Activated B cell treated with CpG ODN at 0.5 μM for 24 hours (primary cell): ENCODE data around the gene PPFIBP1. TPM values are rescaled to one million over a fixed set of nuclear protein-coding genes. Genes with fewer than 3 reads are reported as not detected.

Experiments used
- ATAC-seq: fragments of 200-7000 bp; cut with Tn5 transposase; one replicate; pipeline ENCODE4 v1.10.0; 2021; ENCODE audit warnings: low read depth, mild to moderate bottlenecking, moderate library complexity
- CTCF ChIA-PET: fragments of 350-600 bp; sonication (Branson Sonifier 250); formaldehyde crosslinking; loops from one replicate; lab custom pipeline; 2021; ENCODE audit warnings: antibody characterized with exemption; lab: Charles Lee
- POLR2A ChIA-PET: fragments of 350-600 bp; sonication (Branson Sonifier 250); formaldehyde crosslinking; loops from one replicate; lab custom pipeline; 2021; ENCODE audit warnings: antibody characterized with exemption; lab: Charles Lee
- DNase-seq: peaks from one replicate; pipeline ENCODE4 v3.0.0; 2022
- H3K27ac Mint-ChIP-seq: one replicate; pipeline ENCODE4 v1.8.0; 2020; ENCODE audit warnings: mixed read lengths
- H3K27me3 Mint-ChIP-seq: one replicate; pipeline ENCODE4 v1.8.0; 2021; ENCODE audit warnings: mixed read lengths
- H3K36me3 Mint-ChIP-seq: one replicate; pipeline ENCODE4 v1.8.0; 2021; ENCODE audit warnings: low read depth, mixed read lengths
- H3K4me1 Mint-ChIP-seq: one replicate; pipeline ENCODE4 v1.8.0; 2021; ENCODE audit warnings: mixed read lengths
- H3K4me3 Mint-ChIP-seq: one replicate; pipeline ENCODE4 v1.8.0; 2020; ENCODE audit warnings: mild to moderate bottlenecking, mixed read lengths
- H3K9me3 Mint-ChIP-seq: one replicate; pipeline ENCODE4 v1.8.0; 2020; ENCODE audit warnings: mixed read lengths
- CTCF ChIP-seq: fragments of 200-600 bp; IDR thresholded peaks from one replicate; pipeline ENCODE4 v1.8.0; 2022; ENCODE audit warnings: antibody characterized with exemption, mild to moderate bottlenecking
- intact Hi-C: fragments of 100-400 bp; cut with micrococcal nuclease; formaldehyde crosslinking; loops from one replicate; pipeline ENCODE4 v1.15.1; 2024
- total RNA-seq: library from RNA; stranded (reverse); gene quantifications from 2 replicates; pipeline ENCODE4 v1.2.3, GENCODE V29; 2022

The PPFIBP1 gene
- total RNA-seq, 1 donor from 2014 or later: 8.1 TPM

- H3K4me3 Mint-ChIP-seq: no peak overlapping the region
- peaks cover 4% of the 10 kb centered on the region for H3K27me3 Mint-ChIP-seq
- peaks cover 22% of the 10 kb centered on the region for H3K4me1 Mint-ChIP-seq
- ChIA-PET CTCF (no interaction called here), POLR2A (no interaction called here)
- no peaks in the 10 kb centered on the region for H3K9me3 Mint-ChIP-seq
- intact Hi-C loops: no loop called here
- no peaks in the 10 kb centered on the region for H3K36me3 Mint-ChIP-seq
- no peak for TF ChIP-seq CTCF
- ATAC-seq (no peak), DNase-seq (no peak)
- H3K27ac Mint-ChIP-seq: no peak overlapping the region
Measured at GRCh38 chr12:27572486-27573255, 48.7 kb downstream of the PPFIBP1 start.

DNA sequence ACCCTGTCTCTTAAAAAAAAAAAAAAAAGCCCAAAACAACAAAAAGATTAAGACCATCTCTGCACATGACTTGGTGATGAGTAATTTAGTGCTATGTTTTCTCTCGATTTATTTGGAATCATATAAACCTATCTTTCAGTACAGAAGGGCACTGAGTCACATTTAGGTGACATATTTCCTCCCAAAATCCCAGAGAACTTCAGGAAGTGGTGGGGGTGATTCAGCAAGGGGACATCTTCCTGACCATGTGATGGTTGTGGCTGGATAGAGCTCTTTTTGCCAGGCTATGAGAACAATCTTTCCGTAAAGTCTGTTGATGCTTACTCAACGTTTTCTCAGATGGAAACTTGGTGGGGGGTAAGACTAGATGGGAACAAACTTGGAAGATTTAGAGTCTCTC, 50.0 kb downstream of the PPFIBP1 start:
- Mint-ChIP-seq H3K4me1 (peaks cover 31% of the 10 kb centered on the region), H3K27ac (no peak overlapping the region), H3K9me3 (no peaks in the 10 kb centered on the region), H3K36me3 (no peaks in the 10 kb centered on the region), H3K4me3 (no peak overlapping the region), H3K27me3 (peaks cover 1% of the 10 kb centered on the region)
- ATAC-seq: no peak
- DNase-seq: no peak
- ChIA-PET POLR2A (interaction anchor here (0.7 kb wide), 1 partner anchor 742 kb away, joined by 5 read pairs; no protein-coding TSS in a partner anchor), CTCF (no interaction called here)
- intact Hi-C loops: no loop called here
- no peak for TF ChIP-seq CTCF

GRCh38 chr12:27575090-27575761, 51.2 kb downstream of the PPFIBP1 start:
- DNase-seq (no peak), ATAC-seq (no peak)
- TF ChIP-seq CTCF: no peak
- Mint-ChIP-seq H3K27ac (no peak overlapping the region), H3K36me3 (no peaks in the 10 kb centered on the region), H3K4me3 (no peak overlapping the region), H3K4me1 (peaks cover 35% of the 10 kb centered on the region), H3K27me3 (peaks cover 1% of the 10 kb centered on the region), H3K9me3 (no peaks in the 10 kb centered on the region)
- intact Hi-C loops: no loop called here
- ChIA-PET POLR2A (no interaction called here), CTCF (no interaction called here)

DNA sequence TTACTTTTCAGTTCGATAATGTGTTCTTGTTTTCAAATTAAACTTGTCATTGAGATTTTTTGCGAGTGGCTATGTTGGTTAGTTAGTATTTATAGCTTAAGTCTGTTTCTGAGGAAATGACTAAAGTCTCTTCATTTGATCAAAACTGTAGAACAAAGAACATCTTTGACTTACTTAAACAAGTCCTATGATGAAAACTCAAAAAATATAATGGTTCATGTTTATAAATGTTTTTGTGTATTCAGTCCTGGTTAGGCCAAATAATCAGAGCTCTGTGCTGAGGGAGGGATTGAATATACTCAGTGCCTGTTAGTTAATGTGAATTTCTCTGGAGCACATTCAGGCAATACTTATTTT, 51.7 kb downstream of the PPFIBP1 start:
- intact Hi-C loops: no loop called here
- Mint-ChIP-seq H3K9me3 (no peaks in the 10 kb centered on the region), H3K27me3 (peaks cover 1% of the 10 kb centered on the region), H3K27ac (no peak overlapping the region), H3K4me1 (peaks cover 35% of the 10 kb centered on the region), H3K36me3 (no peaks in the 10 kb centered on the region), H3K4me3 (no peak overlapping the region)
- CTCF ChIA-PET: no interaction called here
- POLR2A ChIA-PET: no interaction called here
- no peak for TF ChIP-seq CTCF
- DNase-seq: no peak
- no peak for ATAC-seq

DNA sequence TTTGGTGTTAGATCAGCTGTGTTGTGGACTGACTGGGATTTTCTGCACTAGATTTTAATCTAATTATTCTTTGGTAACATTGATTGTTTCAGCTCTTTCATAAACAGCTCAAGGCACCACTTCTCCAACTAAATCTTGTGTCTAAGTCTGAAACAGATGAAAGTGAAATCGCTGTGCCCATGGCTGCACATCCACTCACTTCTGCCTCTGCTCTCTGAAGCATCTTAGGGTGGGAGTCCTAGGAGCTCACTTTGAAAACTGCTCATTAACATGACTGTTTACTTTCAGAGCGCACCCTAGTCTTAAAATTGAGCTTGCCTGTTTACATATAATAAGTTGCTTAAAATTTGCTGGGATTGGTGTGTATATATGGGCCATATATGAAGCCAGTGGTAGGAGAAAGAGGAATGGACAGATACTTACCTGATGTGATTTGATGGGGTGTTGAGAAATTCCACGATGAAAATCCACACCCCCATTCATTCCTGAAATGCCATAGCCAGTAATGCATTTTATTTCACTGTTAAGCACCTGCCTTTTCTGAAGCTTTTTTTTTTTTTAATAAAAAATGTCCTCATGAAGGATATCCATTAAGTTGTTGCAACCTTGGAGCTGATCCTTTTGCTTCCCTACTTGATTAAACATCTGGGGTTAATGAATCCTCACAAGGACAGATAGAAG, 52.8 kb downstream of the PPFIBP1 start:
- H3K36me3 Mint-ChIP-seq: no peaks in the 10 kb centered on the region
- intact Hi-C loops: no loop called here
- H3K4me3 Mint-ChIP-seq: no peak overlapping the region
- H3K27ac Mint-ChIP-seq: no peak overlapping the region
- no peaks in the 10 kb centered on the region for H3K27me3 Mint-ChIP-seq
- CTCF ChIA-PET: no interaction called here
- POLR2A ChIA-PET: no interaction called here
- ATAC-seq (peak; percentile 52), DNase-seq (no peak)
- H3K9me3 Mint-ChIP-seq: no peaks in the 10 kb centered on the region
- no peak for TF ChIP-seq CTCF
- peaks cover 35% of the 10 kb centered on the region for H3K4me1 Mint-ChIP-seq
